IMR-90 (cell line): ENCODE results near the gene NDFIP2. TPM values are rescaled to one million over a fixed set of nuclear protein-coding genes. Genes with fewer than 3 reads are reported as not detected.

Experiments
- ATAC-seq: fragments of 200-7000 bp; cut with Tn5 transposase; 2 replicates; pipeline ENCODE4 v1.9.1; 2020; ENCODE audit warnings: low read depth, mild to moderate bottlenecking, moderate library complexity
- BruUV-seq: library from RNA; stranded (reverse); fragments of 400-500 nt; replicated peaks from 2 replicates; lab custom pipeline; 2021; lab: Mats Ljungman, UMichigan
- CTCF ChIA-PET: fragments of 300-600 bp; formaldehyde crosslinking; extraction: SDS; loops from one replicate; lab custom pipeline; 2021; ENCODE audit warnings: antibody characterized with exemption; lab: Yijun Ruan, JAX
- POLR2A ChIA-PET: fragments of 300-600 bp; sonication (Branson Sonifier 250); formaldehyde crosslinking; loops from one replicate; lab custom pipeline; 2022; ENCODE audit warnings: antibody characterized with exemption; ENCODE audit not compliant: unreplicated experiment; lab: Charles Lee
- DNase-seq: peaks from one replicate; pipeline ENCODE4 v3.0.0; 2013
- H2AFZ ChIP-seq: replicated peaks from 2 replicates; pipeline ENCODE3; 2013; ENCODE audit warnings: low read length, mild to moderate bottlenecking; ENCODE audit not compliant: poor library complexity
- H2AK5ac ChIP-seq: 2 replicates; pipeline ENCODE4 v1.6.1; 2013; ENCODE audit warnings: low read depth, low read length, inconsistent platforms
- H2AK9ac ChIP-seq: replicated peaks from 2 replicates; pipeline ENCODE3; 2013; ENCODE audit warnings: mild to moderate bottlenecking, low read depth, low read length, moderate library complexity; ENCODE audit not compliant: poor library complexity
- H2BK120ac ChIP-seq: 2 replicates; pipeline ENCODE4 v1.6.1; 2013; ENCODE audit warnings: low read depth, low read length, inconsistent platforms
- H2BK15ac ChIP-seq: 3 replicates; pipeline ENCODE4 v1.6.1; 2013; ENCODE audit warnings: low read depth, low read length, inconsistent platforms
- H2BK20ac ChIP-seq: 2 replicates; pipeline ENCODE4 v1.6.1; 2013; ENCODE audit warnings: low read depth, mild to moderate bottlenecking, inconsistent platforms, low read length, moderate library complexity
- H2BK5ac ChIP-seq: 2 replicates; pipeline ENCODE4 v1.6.1; 2013; ENCODE audit warnings: mild to moderate bottlenecking, low read depth, low read length, inconsistent platforms; ENCODE audit not compliant: poor library complexity, severe bottlenecking
- H3K14ac ChIP-seq: replicated peaks from 2 replicates; pipeline ENCODE4 v1.6.1; 2013; ENCODE audit warnings: low read depth, low read length, inconsistent platforms
- H3K18ac ChIP-seq: 2 replicates; pipeline ENCODE4 v1.6.1; 2013; ENCODE audit warnings: low read depth, low read length, control low read depth
- H3K23ac ChIP-seq: 2 replicates; pipeline ENCODE4 v1.6.1; 2013; ENCODE audit warnings: low read depth, low read length, inconsistent platforms
- H3K27ac ChIP-seq: 2 replicates; pipeline ENCODE4 v1.5.1; 2013; ENCODE audit warnings: mild to moderate bottlenecking, control low read depth, low read length; ENCODE audit not compliant: insufficient read depth
- H3K27me3 ChIP-seq: 2 replicates; pipeline ENCODE4 v1.6.1; 2013; ENCODE audit warnings: low read length; ENCODE audit not compliant: control insufficient read depth, insufficient read depth
- H3K36me3 ChIP-seq: 2 replicates; pipeline ENCODE4 v1.6.1; 2013; ENCODE audit warnings: low read length, mixed read lengths; ENCODE audit not compliant: control insufficient read depth, insufficient read depth
- H3K4ac ChIP-seq: 2 replicates; pipeline ENCODE4 v1.6.1; 2013; ENCODE audit warnings: low read depth, low read length, inconsistent platforms
- H3K4me1 ChIP-seq: 2 replicates; pipeline ENCODE4 v1.6.1; 2013; ENCODE audit warnings: low read length, mixed read lengths; ENCODE audit not compliant: control insufficient read depth, insufficient read depth
- H3K4me2 ChIP-seq: 2 replicates; pipeline ENCODE4 v1.6.1; 2013; ENCODE audit warnings: low read depth, mild to moderate bottlenecking, control low read depth, low read length, moderate library complexity
- H3K4me3 ChIP-seq: 2 replicates; pipeline ENCODE4 v1.5.1; 2013; ENCODE audit warnings: low read depth, mild to moderate bottlenecking, control low read depth, low read length, moderate library complexity; ENCODE audit not compliant: insufficient read depth
- H3K56ac ChIP-seq: 2 replicates; pipeline ENCODE4 v1.6.1; 2013; ENCODE audit warnings: low read length, inconsistent platforms; ENCODE audit not compliant: insufficient read depth; ENCODE audit errors: extremely low read depth
- H3K79me1 ChIP-seq, 2 experiments: 2 replicates each; pipeline ENCODE4 v1.6.1; 2013; ENCODE audit warnings: low read length in 2 of 2, inconsistent platforms in 1 of 2, low read depth in 1 of 2
- H3K9ac ChIP-seq: 2 replicates; pipeline ENCODE4 v1.6.1; 2013; ENCODE audit warnings: low read depth, low read length, control low read depth
- H3K9me1 ChIP-seq: 2 replicates; pipeline ENCODE4 v1.6.1; 2013; ENCODE audit warnings: low read length, inconsistent platforms; ENCODE audit not compliant: insufficient read depth
- H3K9me3 ChIP-seq: 2 replicates; pipeline ENCODE4 v1.6.1; 2013; ENCODE audit warnings: low read length; ENCODE audit not compliant: control insufficient read depth, insufficient read depth
- H4K20me1 ChIP-seq: 2 replicates; pipeline ENCODE4 v1.6.1; 2013; ENCODE audit warnings: low read length, inconsistent platforms; ENCODE audit not compliant: insufficient read depth
- H4K5ac ChIP-seq: 2 replicates; pipeline ENCODE4 v1.6.1; 2013; ENCODE audit warnings: mild to moderate bottlenecking, low read depth, low read length, control low read depth
- H4K8ac ChIP-seq, 2 experiments: 2 replicates each; pipeline ENCODE4 v1.6.1; 2013; ENCODE audit warnings: low read depth in 2 of 2, low read length in 2 of 2, control low read depth in 1 of 2, inconsistent platforms in 1 of 2
- H4K91ac ChIP-seq: 2 replicates; pipeline ENCODE4 v1.6.1; 2013; ENCODE audit warnings: low read depth, low read length, inconsistent platforms; ENCODE audit not compliant: insufficient read depth
- CEBPB ChIP-seq: IDR thresholded peaks from 2 replicates; pipeline ENCODE4 v1.6.1; 2012; ENCODE audit warnings: low read depth, low read length, improper control_type of control experiment
- CHD1 ChIP-seq: IDR thresholded peaks from 2 replicates; pipeline ENCODE4 v1.6.1; 2012; ENCODE audit warnings: low read depth, low read length, improper control_type of control experiment
- MAFK ChIP-seq: IDR thresholded peaks from 2 replicates; pipeline ENCODE4 v1.6.1; 2012; ENCODE audit warnings: low read depth, low read length, improper control_type of control experiment
- MAZ ChIP-seq: IDR thresholded peaks from 2 replicates; pipeline ENCODE4 v1.6.1; 2012; ENCODE audit warnings: low read depth, mild to moderate bottlenecking, low read length, improper control_type of control experiment, moderate library complexity, borderline replicate concordance
- RAD21 ChIP-seq: IDR thresholded peaks from 2 replicates; pipeline ENCODE4 v1.6.1; 2012; ENCODE audit warnings: low read length, improper control_type of control experiment
- SMC3 ChIP-seq: fragments of 150-350 bp; IDR thresholded peaks from 2 replicates; pipeline ENCODE4 v1.6.1; 2016; ENCODE audit warnings: low read depth, mild to moderate bottlenecking, antibody characterized with exemption, low read length, moderate library complexity
- WGBS, 2 experiments: methylation state at CpG; one replicate each; pipeline versions ENCODE4 v1.1.5 to v1.1.7; 2013; ENCODE audit warnings: missing lambda C conversion rate in 2 of 2; ENCODE audit not compliant: insufficient read length in 1 of 2; ENCODE audit errors: extremely low coverage in 2 of 2; 5-methylcytosine and 5-hydroxymethylcytosine counted together
- dilution Hi-C: fragments of 300-500 bp; cut with HindIII; formaldehyde crosslinking; loops from one replicate; pipeline ENCODE4 v1.14.3; 2018; ENCODE audit warnings: low sequenced_read_pairs; ENCODE audit not compliant: unreplicated experiment
- in situ Hi-C: fragments of 300-500 bp; cut with MboI; formaldehyde crosslinking; loops from 3 replicates; pipeline ENCODE4 v1.14.3; 2019; ENCODE audit warnings: low sequenced_read_pairs, inconsistent platforms, mixed read lengths
- intact Hi-C: fragments of 100-400 bp; cut with micrococcal nuclease; formaldehyde crosslinking; loops from 2 replicates; pipeline ENCODE4 v1.10.0; 2022
- polyA plus RNA-seq, 3 experiments: library from polyadenylated mRNA; depleted of rRNA; stranded (reverse); fragments of >200 nt; gene quantifications; 2 replicates each; pipeline ENCODE4 v1.2.3, GENCODE V29; 2012; ENCODE audit warnings: low replicate concordance in 1 of 3
- total RNA-seq: library from RNA; depleted of rRNA; stranded (reverse); fragments of >200 nt; gene quantifications from 2 replicates; pipeline ENCODE4 v1.2.3, GENCODE V29; 2012
- TF ChIP-seq, protein P1 (sequence below): fragments of 150-350 bp; IDR thresholded peaks from 2 replicates; pipeline ENCODE4 v1.6.1; 2017; ENCODE audit warnings: mild to moderate bottlenecking, antibody characterized with exemption, low read length, low read depth
- TF ChIP-seq, protein P2 (sequence below): fragments of 150-350 bp; IDR thresholded peaks from 2 replicates; pipeline ENCODE4 v1.6.1; 2016; ENCODE audit warnings: low read depth, mild to moderate bottlenecking, low read length, moderate library complexity, borderline replicate concordance

The NDFIP2 gene
- total and polyA plus RNA-seq, 2 of the 4 experiments (the other 2 are of a cell fraction), result 23.8 to 25.8 TPM

DNA sequence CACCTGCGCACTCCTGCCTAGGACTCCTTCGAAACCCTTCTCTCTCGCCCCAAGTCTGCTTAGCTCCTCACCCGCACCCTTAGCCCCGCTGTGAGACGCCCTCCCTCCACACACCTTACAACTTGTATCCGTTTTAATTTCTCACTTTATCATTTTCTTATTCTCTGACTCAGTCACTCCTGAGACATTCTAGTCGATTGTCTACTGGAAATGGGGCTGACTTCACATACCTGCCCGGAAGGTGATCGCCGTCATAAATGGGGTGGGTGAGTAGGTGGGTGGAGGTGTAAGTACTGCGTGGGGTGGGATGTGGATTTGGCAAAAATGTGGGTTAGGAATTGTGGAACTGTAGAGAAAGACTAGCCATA lies 714 bp downstream of the NDFIP2 start:
- Histone ChIP-seq H2BK120ac (peak overlapping the region; percentile 72), H2BK15ac (peak overlapping the region; percentile 61; the same call in 2 of the 3 replicates), H4K5ac (peak overlapping the region; percentile 15), H4K8ac (peak overlapping the region; percentile 81 to 89), H3K79me1 (peaks cover 9 to 35% of the 10 kb centered on the region in 2 experiments; a peak in 3 of 4 replicates), H3K9me1 (no peaks in the 10 kb centered on the region; the same call in 1 of the 2 replicates), H2BK20ac (peak overlapping the region; percentile 20; the same call in 1 of the 2 replicates), H2AFZ (peak overlapping the region; percentile 88), H3K9ac (peak overlapping the region; percentile 45), H3K23ac (peak overlapping the region; percentile 92), H3K4me3 (peak overlapping the region; percentile 68), H3K4me2 (peak overlapping the region; percentile 98), H3K4ac (peak overlapping the region; percentile 59), H2AK9ac (peak overlapping the region; percentile 48), H3K4me1 (no peaks in the 10 kb centered on the region), H3K9me3 (no peaks in the 10 kb centered on the region), H3K14ac (peak overlapping the region; percentile 54), H3K27ac (peak overlapping the region; percentile 11), H3K18ac (peak overlapping the region; percentile 67), H4K20me1 (peaks cover 7% of the 10 kb centered on the region; the same call in 1 of the 2 replicates), H4K91ac (peak overlapping the region; percentile 78), H3K36me3 (no peaks in the 10 kb centered on the region), H3K56ac (peak overlapping the region; percentile 86), H2BK5ac (peak overlapping the region; percentile 46), H3K27me3 (peaks cover 8% of the 10 kb centered on the region), H2AK5ac (peak overlapping the region; percentile 46)
- DNase-seq (no peak), ATAC-seq (peak; percentile 2; the same call in 1 of the 2 replicates)
- intact Hi-C loops (loop anchor here (5.0 kb wide), 2 partner anchors 51 to 59 kb away; no protein-coding TSS in a partner anchor), dilution Hi-C loops (no loop called here), in situ Hi-C loops (no loop called here)
- ChIA-PET CTCF (interaction anchor here (0.7 kb wide), 1 partner anchor 588 kb away, joined by 3 read pairs; no protein-coding TSS in a partner anchor), POLR2A (interaction anchor here (0.9 to 1.0 kb wide), 2 partner anchors 45 to 75 kb away, joined by 3 read pairs; partner anchors contain the start of gene RBM26)
- 4% methylated on average over 4 of the region's 12 CpGs; no CpG with 5 or more reads in 1 of the 2 experiments for WGBS, 2 experiments
- TF ChIP-seq RAD21, result no peak
- no peak for TF ChIP-seq MAZ
- TF ChIP-seq, protein P1, sequence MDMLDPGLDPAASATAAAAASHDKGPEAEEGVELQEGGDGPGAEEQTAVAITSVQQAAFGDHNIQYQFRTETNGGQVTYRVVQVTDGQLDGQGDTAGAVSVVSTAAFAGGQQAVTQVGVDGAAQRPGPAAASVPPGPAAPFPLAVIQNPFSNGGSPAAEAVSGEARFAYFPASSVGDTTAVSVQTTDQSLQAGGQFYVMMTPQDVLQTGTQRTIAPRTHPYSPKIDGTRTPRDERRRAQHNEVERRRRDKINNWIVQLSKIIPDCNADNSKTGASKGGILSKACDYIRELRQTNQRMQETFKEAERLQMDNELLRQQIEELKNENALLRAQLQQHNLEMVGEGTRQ, result no peak
- no peak for TF ChIP-seq CEBPB
- no peak for TF ChIP-seq SMC3
- TF ChIP-seq MAFK, result no peak
- TF ChIP-seq CHD1, result no peak
- TF ChIP-seq, protein P2, sequence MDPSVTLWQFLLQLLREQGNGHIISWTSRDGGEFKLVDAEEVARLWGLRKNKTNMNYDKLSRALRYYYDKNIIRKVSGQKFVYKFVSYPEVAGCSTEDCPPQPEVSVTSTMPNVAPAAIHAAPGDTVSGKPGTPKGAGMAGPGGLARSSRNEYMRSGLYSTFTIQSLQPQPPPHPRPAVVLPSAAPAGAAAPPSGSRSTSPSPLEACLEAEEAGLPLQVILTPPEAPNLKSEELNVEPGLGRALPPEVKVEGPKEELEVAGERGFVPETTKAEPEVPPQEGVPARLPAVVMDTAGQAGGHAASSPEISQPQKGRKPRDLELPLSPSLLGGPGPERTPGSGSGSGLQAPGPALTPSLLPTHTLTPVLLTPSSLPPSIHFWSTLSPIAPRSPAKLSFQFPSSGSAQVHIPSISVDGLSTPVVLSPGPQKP, result no peak
- BruUV-seq, result TSS peak; percentile 57
